Liver (tissue), 9 donors: ENCODE data around the gene LXN. TPM values are rescaled to one million over a fixed set of nuclear protein-coding genes. Genes with fewer than 3 reads are reported as not detected.

ENCODE experiments used
- DNase-seq: peaks from one replicate; pipeline ENCODE4 v3.0.0-alpha.2; 2017; ENCODE audit warnings: low spot score
- H3K27ac ChIP-seq, 2 donors: one replicate each; pipeline ENCODE4 v1.7.0; 2013; ENCODE audit warnings: inconsistent platforms in 2 of 2, low read length in 2 of 2, control low read depth in 1 of 2, low read depth in 1 of 2, mild to moderate bottlenecking in 1 of 2
- H3K27me3 ChIP-seq, 4 donors: one replicate each; pipeline versions ENCODE4 v1.6.1 to v1.7.0; 2013; ENCODE audit warnings: low read length in 3 of 4, inconsistent platforms in 1 of 4, mild to moderate bottlenecking in 1 of 4, moderate library complexity in 1 of 4; ENCODE audit not compliant: control insufficient read depth in 4 of 4, insufficient read depth in 4 of 4
- H3K36me3 ChIP-seq, 4 donors: one replicate each; pipeline versions ENCODE4 v1.6.1 to v1.7.0; 2013; ENCODE audit warnings: low read length in 3 of 4, mild to moderate bottlenecking in 3 of 4, low read depth in 1 of 4, moderate library complexity in 1 of 4; ENCODE audit not compliant: control insufficient read depth in 4 of 4, insufficient read depth in 3 of 4
- H3K4me1 ChIP-seq, 4 donors: one replicate each; pipeline versions ENCODE4 v1.6.1 to v1.7.0; 2013; ENCODE audit warnings: low read length in 3 of 4, mild to moderate bottlenecking in 3 of 4, moderate library complexity in 1 of 4; ENCODE audit not compliant: control insufficient read depth in 4 of 4, insufficient read depth in 4 of 4
- H3K4me3 ChIP-seq, 3 donors: one replicate each; pipeline versions ENCODE4 v1.6.1 to v1.7.0; 2013; ENCODE audit warnings: low read length in 3 of 3, control low read depth in 1 of 3, low read depth in 1 of 3, mild to moderate bottlenecking in 1 of 3
- H3K9ac ChIP-seq, 2 donors: one replicate each; pipeline ENCODE4 v1.7.0; 2013; ENCODE audit warnings: low read length in 2 of 2, mild to moderate bottlenecking in 2 of 2, moderate library complexity in 2 of 2, control low read depth in 1 of 2, low read depth in 1 of 2
- H3K9me3 ChIP-seq, 4 donors: one replicate each; pipeline versions ENCODE4 v1.6.1 to v1.7.0; 2013; ENCODE audit warnings: low read length in 3 of 4; ENCODE audit not compliant: control insufficient read depth in 4 of 4
- ATF3 ChIP-seq: IDR thresholded peaks from 2 replicates; pipeline ENCODE4 v1.6.1; 2016; ENCODE audit warnings: antibody characterized with exemption
- EGR1 ChIP-seq, 2 donors: IDR thresholded peaks; 2 replicates each; pipeline ENCODE4 v1.6.1; 2016 to 2018; ENCODE audit warnings: antibody characterized with exemption in 2 of 2, low read depth in 2 of 2
- FOXA1 ChIP-seq: IDR thresholded peaks from 2 replicates; pipeline ENCODE4 v1.6.1; 2016; ENCODE audit warnings: antibody characterized with exemption
- FOXA2 ChIP-seq: IDR thresholded peaks from 2 replicates; pipeline ENCODE4 v1.6.1; 2016; ENCODE audit warnings: antibody characterized with exemption
- GABPA ChIP-seq, 2 donors: IDR thresholded peaks in 1 of 2; conservative IDR thresholded peaks in 1 of 2; 2 replicates each; pipeline ENCODE4 v1.6.1; 2016; ENCODE audit warnings: antibody characterized with exemption in 2 of 2, mild to moderate bottlenecking in 1 of 2, moderate library complexity in 1 of 2
- HNF4A ChIP-seq, 2 donors: conservative IDR thresholded peaks; 2 replicates each; pipeline ENCODE4 v1.6.1; 2016; ENCODE audit warnings: antibody characterized with exemption in 2 of 2, mild to moderate bottlenecking in 2 of 2
- HNF4G ChIP-seq: IDR thresholded peaks from 2 replicates; pipeline ENCODE4 v1.6.1; 2016; ENCODE audit warnings: antibody characterized with exemption
- NR2F2 ChIP-seq: IDR thresholded peaks from 2 replicates; pipeline ENCODE4 v1.6.1; 2016; ENCODE audit warnings: antibody characterized with exemption
- RAD21 ChIP-seq, 2 donors: IDR thresholded peaks; 2 replicates each; pipeline ENCODE4 v1.6.1; 2016; ENCODE audit warnings: antibody characterized with exemption in 2 of 2, mild to moderate bottlenecking in 2 of 2
- REST ChIP-seq: IDR thresholded peaks from 2 replicates; pipeline ENCODE4 v1.6.1; 2016; ENCODE audit warnings: antibody characterized with exemption, mild to moderate bottlenecking
- RXRA ChIP-seq, 2 donors: IDR thresholded peaks; 2 replicates each; pipeline ENCODE4 v1.6.1; 2017 to 2018; ENCODE audit warnings: antibody characterized with exemption in 2 of 2, mild to moderate bottlenecking in 1 of 2
- SP1 ChIP-seq: IDR thresholded peaks from 2 replicates; pipeline ENCODE4 v1.6.1; 2018; ENCODE audit warnings: antibody characterized with exemption, mild to moderate bottlenecking
- TAF1 ChIP-seq: conservative IDR thresholded peaks from 2 replicates; pipeline ENCODE4 v1.6.1; 2016; ENCODE audit warnings: antibody characterized with exemption, mild to moderate bottlenecking
- YY1 ChIP-seq: IDR thresholded peaks from 2 replicates; pipeline ENCODE4 v1.6.1; 2016; ENCODE audit warnings: antibody characterized with exemption, mild to moderate bottlenecking
- ZBTB33 ChIP-seq: IDR thresholded peaks from 2 replicates; pipeline ENCODE4 v1.6.1; 2016; ENCODE audit warnings: antibody characterized with exemption
- WGBS: extraction: QIAGEN DNeasy Blood & Tissue Kit; methylation state at CpG from one replicate; pipeline ENCODE4 v1.1.7; 2013; 5-methylcytosine and 5-hydroxymethylcytosine counted together
- polyA plus RNA-seq, 2 donors: library from polyadenylated mRNA; stranded (reverse) in 1 of 2; unstranded in 1 of 2; fragments of 200-250 nt in 1 of 2; fragments of >200 nt in 1 of 2; fragmentation: Nextera tagmentation in 1 of 2; extraction: Ambion mirVana in 1 of 2; gene quantifications; one replicate each; pipeline versions ENCODE4 v1.2.1 to v1.2.3, GENCODE V29; 2013 to 2015
- total RNA-seq, 2 donors: library from RNA; depleted of rRNA; stranded (reverse); fragments of >200 nt; gene quantifications; one replicate each; pipeline ENCODE4 v1.2.3, GENCODE V29; 2014
- TF ChIP-seq, protein P1 (sequence below): IDR thresholded peaks from 2 replicates; pipeline ENCODE4 v1.6.1; 2016; ENCODE audit warnings: antibody characterized with exemption
- TF ChIP-seq, protein P2 (sequence below): fragments of 150-350 bp; IDR thresholded peaks from 2 replicates; pipeline ENCODE4 v1.5.1; 2017; ENCODE audit warnings: improper control_type of control experiment, low read depth, low read length; ENCODE audit not compliant: missing input control
- donor health status: healthy.
- donor health status: healthy.
- donor health status: healthy.
- donor health status: healthy.
- donor health status: healthy.

Gene LXN
- total and polyA plus RNA-seq, 4 donors, result 1.7 to 52.2 (median 2.6) TPM

DNA sequence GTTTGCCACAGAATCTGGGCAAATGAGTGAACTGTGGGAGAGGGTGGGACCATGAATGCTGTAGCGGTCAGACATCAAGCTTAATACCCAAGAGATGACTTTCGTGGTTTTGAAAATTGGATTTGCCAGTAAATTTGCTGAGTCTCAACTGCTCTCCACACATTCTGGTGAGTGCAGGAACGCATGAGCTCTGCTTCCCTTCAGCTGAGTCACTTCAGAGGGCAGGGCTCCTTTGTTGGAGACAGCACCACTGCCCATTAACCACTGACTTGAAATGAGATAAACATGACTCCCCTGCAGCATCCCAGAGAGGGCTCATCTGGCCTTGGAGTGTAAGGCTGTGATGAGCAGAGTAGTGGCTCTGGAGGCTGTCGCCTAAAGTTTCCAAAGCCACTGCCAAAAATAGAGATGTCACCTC, 37.2 kb upstream of the LXN start:
- Histone ChIP-seq H3K36me3 (peaks cover 0 to 5% (median 3%) of the 10 kb centered on the region in 4 donors), H3K4me3 (no peak overlapping the region), H3K27ac (no peak overlapping the region), H3K27me3 (no peaks in the 10 kb centered on the region), H3K9ac (no peak overlapping the region), H3K9me3 (no peaks in the 10 kb centered on the region), H3K4me1 (no peaks in the 10 kb centered on the region)
- WGBS, result 92% methylated on average over 4 of the region's 4 CpGs
- TF ChIP-seq GABPA (IDR thresholded peaks at IDR 0.05 in 1 of 2, conservative IDR thresholded peaks at IDR 0.05 in 1 of 2), result no peak
- no peak for TF ChIP-seq NR2F2
- TF ChIP-seq ATF3, result no peak
- no peak for TF ChIP-seq ZBTB33
- no peak for TF ChIP-seq SP1
- TF ChIP-seq, protein P1, sequence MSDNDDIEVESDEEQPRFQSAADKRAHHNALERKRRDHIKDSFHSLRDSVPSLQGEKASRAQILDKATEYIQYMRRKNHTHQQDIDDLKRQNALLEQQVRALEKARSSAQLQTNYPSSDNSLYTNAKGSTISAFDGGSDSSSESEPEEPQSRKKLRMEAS, result no peak
- DNase-seq, result no peak

GRCh38 chr3:158703566-158703965, 31.1 kb upstream of the LXN start:
- Histone ChIP-seq H3K4me3 (no peak overlapping the region), H3K9ac (no peak overlapping the region), H3K27me3 (no peaks in the 10 kb centered on the region), H3K9me3 (no peaks in the 10 kb centered on the region), H3K27ac (no peak overlapping the region), H3K4me1 (no peaks in the 10 kb centered on the region), H3K36me3 (peaks cover 0 to 5% (median 3%) of the 10 kb centered on the region in 4 donors)
- TF ChIP-seq TAF1 (no peak), SP1 (no peak), EGR1 (IDR thresholded peaks at IDR 0.05; ENCODE audit: low read depth in 2 of 2) (no peak), RXRA (IDR thresholded peaks at IDR 0.05) (no peak), GABPA (IDR thresholded peaks at IDR 0.05 in 1 of 2, conservative IDR thresholded peaks at IDR 0.05 in 1 of 2) (no peak), YY1 (no peak), RAD21 (IDR thresholded peaks at IDR 0.05) (no peak), FOXA2 (no peak), ZBTB33 (no peak), HNF4A (conservative IDR thresholded peaks at IDR 0.05) (no peak), HNF4G (no peak), NR2F2 (no peak), REST (no peak), ATF3 (no peak), FOXA1 (no peak)
- TF ChIP-seq, protein P1, result no peak
- TF ChIP-seq, protein P2, sequence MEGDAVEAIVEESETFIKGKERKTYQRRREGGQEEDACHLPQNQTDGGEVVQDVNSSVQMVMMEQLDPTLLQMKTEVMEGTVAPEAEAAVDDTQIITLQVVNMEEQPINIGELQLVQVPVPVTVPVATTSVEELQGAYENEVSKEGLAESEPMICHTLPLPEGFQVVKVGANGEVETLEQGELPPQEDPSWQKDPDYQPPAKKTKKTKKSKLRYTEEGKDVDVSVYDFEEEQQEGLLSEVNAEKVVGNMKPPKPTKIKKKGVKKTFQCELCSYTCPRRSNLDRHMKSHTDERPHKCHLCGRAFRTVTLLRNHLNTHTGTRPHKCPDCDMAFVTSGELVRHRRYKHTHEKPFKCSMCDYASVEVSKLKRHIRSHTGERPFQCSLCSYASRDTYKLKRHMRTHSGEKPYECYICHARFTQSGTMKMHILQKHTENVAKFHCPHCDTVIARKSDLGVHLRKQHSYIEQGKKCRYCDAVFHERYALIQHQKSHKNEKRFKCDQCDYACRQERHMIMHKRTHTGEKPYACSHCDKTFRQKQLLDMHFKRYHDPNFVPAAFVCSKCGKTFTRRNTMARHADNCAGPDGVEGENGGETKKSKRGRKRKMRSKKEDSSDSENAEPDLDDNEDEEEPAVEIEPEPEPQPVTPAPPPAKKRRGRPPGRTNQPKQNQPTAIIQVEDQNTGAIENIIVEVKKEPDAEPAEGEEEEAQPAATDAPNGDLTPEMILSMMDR, result no peak
- DNase-seq, result no peak
- 96% methylated on average over 1 of the region's 1 CpG for WGBS
